GM10266 (cell line): Measurements from ENCODE around the gene LDLRAD1.
"Not testable (repeated sequence)": the region's sequence is repeated elsewhere in the genome, so short reads cannot be mapped to it uniquely, and the experiment has no call there.

Source experiments
- DNase-seq: peaks from one replicate; pipeline ENCODE4 v3.0.0; 2012; ENCODE audit errors: extremely low spot score
- TF ChIP-seq, protein P1 (sequence below): IDR thresholded peaks from 2 replicates; pipeline ENCODE4 v1.5.1; 2012; ENCODE audit warnings: mild to moderate bottlenecking, low read depth; ENCODE audit not compliant: control insufficient read depth, insufficient read depth; ENCODE audit errors: missing control alignments

Gene LDLRAD1

GRCh38 chr1:54051933-54052430 lies 34.0 kb upstream of the LDLRAD1 start:
- TF ChIP-seq, protein P1, sequence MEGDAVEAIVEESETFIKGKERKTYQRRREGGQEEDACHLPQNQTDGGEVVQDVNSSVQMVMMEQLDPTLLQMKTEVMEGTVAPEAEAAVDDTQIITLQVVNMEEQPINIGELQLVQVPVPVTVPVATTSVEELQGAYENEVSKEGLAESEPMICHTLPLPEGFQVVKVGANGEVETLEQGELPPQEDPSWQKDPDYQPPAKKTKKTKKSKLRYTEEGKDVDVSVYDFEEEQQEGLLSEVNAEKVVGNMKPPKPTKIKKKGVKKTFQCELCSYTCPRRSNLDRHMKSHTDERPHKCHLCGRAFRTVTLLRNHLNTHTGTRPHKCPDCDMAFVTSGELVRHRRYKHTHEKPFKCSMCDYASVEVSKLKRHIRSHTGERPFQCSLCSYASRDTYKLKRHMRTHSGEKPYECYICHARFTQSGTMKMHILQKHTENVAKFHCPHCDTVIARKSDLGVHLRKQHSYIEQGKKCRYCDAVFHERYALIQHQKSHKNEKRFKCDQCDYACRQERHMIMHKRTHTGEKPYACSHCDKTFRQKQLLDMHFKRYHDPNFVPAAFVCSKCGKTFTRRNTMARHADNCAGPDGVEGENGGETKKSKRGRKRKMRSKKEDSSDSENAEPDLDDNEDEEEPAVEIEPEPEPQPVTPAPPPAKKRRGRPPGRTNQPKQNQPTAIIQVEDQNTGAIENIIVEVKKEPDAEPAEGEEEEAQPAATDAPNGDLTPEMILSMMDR = no peak
- no peak for DNase-seq

DNA sequence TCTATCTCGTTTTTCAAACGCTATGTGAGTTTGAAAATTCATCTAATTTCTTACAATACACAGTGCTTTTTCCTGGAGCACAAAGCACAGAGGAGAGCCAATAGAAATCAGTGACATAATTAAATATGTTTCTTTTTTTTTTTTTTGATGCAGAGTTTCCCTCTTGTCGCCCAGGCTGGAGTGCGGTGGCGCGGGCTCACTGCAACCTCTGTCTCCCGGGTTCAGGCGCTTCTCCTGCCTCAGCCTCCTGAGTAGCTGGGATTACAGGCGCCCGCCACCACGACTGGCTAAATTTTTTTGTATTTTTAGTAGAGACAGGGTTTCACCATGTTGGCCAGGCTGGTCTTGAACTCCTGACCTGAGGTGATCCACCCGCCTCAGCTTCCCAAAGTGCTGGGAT lies 32.4 kb upstream of the LDLRAD1 start:
- DNase-seq = not testable (repeated sequence)

DNA sequence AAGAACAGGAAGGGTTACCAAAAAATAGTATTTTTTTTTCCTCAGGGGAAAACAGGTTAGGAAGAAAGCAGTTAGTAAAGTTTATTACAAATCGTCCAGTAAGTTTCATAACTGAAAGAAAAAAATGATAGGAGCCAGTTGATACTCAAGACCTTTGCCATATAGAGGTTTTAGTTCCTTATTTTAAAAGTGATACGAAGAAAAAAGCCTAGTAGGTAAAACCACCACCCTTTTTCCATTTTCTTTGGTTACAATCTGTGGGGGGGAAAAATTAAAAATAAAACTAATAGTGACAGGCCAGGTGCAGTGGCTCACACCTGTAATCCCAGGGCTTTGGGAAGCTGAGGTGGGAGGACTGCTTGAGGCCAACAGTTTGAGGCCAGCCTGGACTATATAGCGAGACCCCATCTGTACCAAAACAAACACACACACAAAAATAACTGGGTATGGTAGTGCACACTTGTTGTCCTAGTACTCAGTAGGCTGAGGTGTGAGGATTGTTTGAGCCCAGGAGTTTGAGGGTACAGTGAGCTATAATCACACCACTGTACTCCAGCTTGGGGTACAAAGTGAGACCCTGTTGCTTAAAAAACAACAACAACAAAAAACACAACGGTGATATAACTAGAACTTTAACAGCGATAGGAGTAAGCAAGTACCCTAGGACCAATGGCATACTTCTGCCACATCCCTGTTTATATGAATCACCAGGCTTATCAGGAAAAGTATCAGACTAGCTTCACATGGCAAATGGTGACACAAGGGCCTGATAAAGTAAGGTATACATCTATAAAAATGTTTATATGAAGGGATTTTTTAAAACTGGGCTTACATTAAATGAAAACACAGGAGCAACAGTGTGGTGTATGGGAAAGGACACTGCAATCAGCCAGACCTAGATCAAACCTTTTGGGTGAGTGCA lies 29.7 kb upstream of the LDLRAD1 start:
- TF ChIP-seq, protein P1 = no peak
- DNase-seq = no peak

DNA sequence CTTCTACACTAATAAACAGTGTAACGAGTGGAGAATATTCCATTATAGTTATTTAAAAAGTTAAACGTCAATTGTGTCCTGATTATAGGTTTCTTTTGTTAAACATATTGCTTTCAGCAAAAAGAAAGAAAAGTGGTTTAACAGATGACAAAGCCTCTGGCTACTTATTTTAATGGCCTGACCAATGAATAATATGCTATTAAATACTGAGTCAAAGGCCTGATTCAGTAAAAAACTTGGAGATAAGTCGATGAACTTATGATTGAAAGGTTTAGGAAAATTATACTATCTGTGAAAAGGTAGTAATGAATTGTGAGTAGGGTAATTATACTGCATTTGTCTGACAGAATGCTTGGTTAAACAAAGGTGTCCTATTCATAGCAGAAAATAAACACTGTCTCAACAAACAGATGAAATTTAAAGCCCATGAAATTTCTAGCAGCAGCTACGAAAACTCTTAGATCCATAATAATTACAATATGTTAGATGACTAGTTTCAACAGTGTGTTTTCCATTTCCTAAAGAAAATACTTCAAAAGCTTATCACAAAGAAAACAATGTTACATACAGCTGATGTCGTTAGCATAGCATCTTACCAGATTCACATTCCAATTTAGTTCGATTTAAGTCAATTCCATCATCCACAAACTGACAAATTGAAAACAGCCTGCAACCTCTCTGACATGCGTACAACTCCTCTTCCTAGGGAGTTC lies 28.8 kb upstream of the LDLRAD1 start:
- no peak for DNase-seq
- TF ChIP-seq, protein P1 = no peak

- no peak for DNase-seq
Measured at GRCh38 chr1:54045496-54045895, 27.5 kb upstream of the LDLRAD1 start.

GRCh38 chr1:54041806-54042205 lies 23.8 kb upstream of the LDLRAD1 start:
- DNase-seq = no peak
- TF ChIP-seq, protein P1 = no peak

More at GRCh38 chr1:54045496-54045895, 27.5 kb upstream of the LDLRAD1 start:
- TF ChIP-seq, protein P1 = no peak

GRCh38 chr1:54037476-54037875 lies 19.5 kb upstream of the LDLRAD1 start:
- no peak for DNase-seq
- TF ChIP-seq, protein P1 = no peak
